ENCODE measurements around the gene SLC25A23. TPM values are rescaled to one million over a fixed set of nuclear protein-coding genes. Genes with fewer than 3 reads are reported as not detected.
A peak's percentile ranks its signal among the peaks of the same experiment; 100 is the strongest.

Gene SLC25A23
- total RNA-seq, 1 experiment from 2014 or later = 59.5 TPM

GRCh38 chr19:6396305-6396704 is 63.3 kb downstream of the SLC25A23 start:
- Histone ChIP-seq H2AFZ (no peak overlapping the region), H3K9me3 (ENCODE audit: insufficient read depth, low read depth) (no peaks in the 10 kb centered on the region), H3F3A (ENCODE audit: insufficient read depth, low read depth) (0 out of 2 replicates have a peak, but pooled peaks cover 3% of the 10 kb centered on the region), H3K4me3 (no peak overlapping the region), H3K27ac (no peak overlapping the region), H3K36me3 (ENCODE audit: low read depth) (no peaks in the 10 kb centered on the region), H3K79me2 (ENCODE audit: low read depth) (peaks cover 15% of the 10 kb centered on the region), H3K27me3 (ENCODE audit: insufficient read depth, low read depth) (no peaks in the 10 kb centered on the region), H3K4me2 (no peak overlapping the region), H3K4me1 (replicated peaks; ENCODE audit: insufficient read depth) (peaks cover 5% of the 10 kb centered on the region), H3K9me2 (ENCODE audit: insufficient read depth) (no peaks in the 10 kb centered on the region), H4K20me1 (ENCODE audit: insufficient read depth) (no peaks in the 10 kb centered on the region)
- DNase-seq = no peak
- ChIA-PET CTCF (no interaction called here), POLR2A (ENCODE audit: unreplicated experiment) (no interaction called here)
- BruUV-seq (replicated peaks) = no TSS peak
- intact Hi-C loops (cut with micrococcal nuclease; ENCODE audit: unreplicated experiment) = no loop called here
- TF ChIP-seq CTCF (conservative IDR thresholded peaks at IDR 0.05) = no peak
- no peak for TF ChIP-seq EZH2 (IDR thresholded peaks at IDR 0.05; ENCODE audit: low read depth)

GRCh38 chr19:6394831-6395230 is 64.8 kb downstream of the SLC25A23 start:
- Histone ChIP-seq H3K79me2 (ENCODE audit: low read depth) (peaks cover 15% of the 10 kb centered on the region), H3K4me1 (replicated peaks; ENCODE audit: insufficient read depth) (peaks cover 5% of the 10 kb centered on the region), H2AFZ (no peak overlapping the region), H4K20me1 (ENCODE audit: insufficient read depth) (no peaks in the 10 kb centered on the region), H3K4me2 (no peak overlapping the region), H3K9me2 (ENCODE audit: insufficient read depth) (no peaks in the 10 kb centered on the region), H3K27me3 (ENCODE audit: insufficient read depth, low read depth) (no peaks in the 10 kb centered on the region), H3K27ac (no peak overlapping the region), H3K4me3 (no peak overlapping the region), H3F3A (ENCODE audit: insufficient read depth, low read depth) (0 out of 2 replicates have a peak, but pooled peaks cover 3% of the 10 kb centered on the region), H3K36me3 (ENCODE audit: low read depth) (no peaks in the 10 kb centered on the region), H3K9me3 (ENCODE audit: insufficient read depth, low read depth) (no peaks in the 10 kb centered on the region)
- POLR2A ChIA-PET (ENCODE audit: unreplicated experiment) = no interaction called here
- CTCF ChIA-PET = no interaction called here
- BruUV-seq (replicated peaks) = no TSS peak
- TF ChIP-seq CTCF (conservative IDR thresholded peaks at IDR 0.05) (no peak), EZH2 (IDR thresholded peaks at IDR 0.05; ENCODE audit: low read depth) (no peak)
- DNase-seq = no peak
- intact Hi-C loops (cut with micrococcal nuclease; ENCODE audit: unreplicated experiment) = no loop called here

GRCh38 chr19:6393983-6394412 is 65.6 kb downstream of the SLC25A23 start:
- no peak for DNase-seq
- Histone ChIP-seq H3K4me1 (replicated peaks; ENCODE audit: insufficient read depth) (peaks cover 5% of the 10 kb centered on the region), H3K9me3 (ENCODE audit: insufficient read depth, low read depth) (no peaks in the 10 kb centered on the region), H3K27me3 (ENCODE audit: insufficient read depth, low read depth) (no peaks in the 10 kb centered on the region), H3K4me3 (peak overlapping the region; percentile 94), H2AFZ (peak overlapping the region; percentile 99), H3K4me2 (peak overlapping the region; percentile 87), H3K27ac (peak overlapping the region; percentile 65; the same call in 1 of the 2 replicates), H3K9me2 (ENCODE audit: insufficient read depth) (no peaks in the 10 kb centered on the region), H4K20me1 (ENCODE audit: insufficient read depth) (no peaks in the 10 kb centered on the region), H3K36me3 (ENCODE audit: low read depth) (no peaks in the 10 kb centered on the region), H3K79me2 (ENCODE audit: low read depth) (peaks cover 15% of the 10 kb centered on the region), H3F3A (ENCODE audit: insufficient read depth, low read depth) (0 out of 2 replicates have a peak, but pooled peaks cover 3% of the 10 kb centered on the region)
- POLR2A ChIA-PET (ENCODE audit: unreplicated experiment) = interaction anchor here (0.6 kb wide), 1 partner anchor 31 kb away, joined by 4 read pairs; no protein-coding TSS in a partner anchor
- intact Hi-C loops (cut with micrococcal nuclease; ENCODE audit: unreplicated experiment) = loop anchor here (1.0 kb wide), 2 partner anchors 21 to 31 kb away; no protein-coding TSS in a partner anchor
- TF ChIP-seq CTCF (conservative IDR thresholded peaks at IDR 0.05) = no peak
- no peak for TF ChIP-seq EZH2 (IDR thresholded peaks at IDR 0.05; ENCODE audit: low read depth)
- BruUV-seq (replicated peaks) = no TSS peak
- CTCF ChIA-PET = no interaction called here
